Measurements from ENCODE around the gene PARM1.

PARM1 gene

GRCh38 chr4:75053352-75053751, 120.4 kb downstream of the PARM1 start:
- Histone ChIP-seq H3K36me3 (ENCODE audit: low read length) (no peaks in the 10 kb centered on the region), H3K9me2 (replicated peaks; ENCODE audit: insufficient read depth, low read length) (no peaks in the 10 kb centered on the region), H3K27ac (ENCODE audit: low read depth, low read length) (no peak overlapping the region), H3K9me3 (ENCODE audit: insufficient read depth, low read length) (no peaks in the 10 kb centered on the region), H3K9ac (ENCODE audit: low read length) (no peak overlapping the region), H3K4me3 (ENCODE audit: insufficient read depth, low read length, poor library complexity, severe bottlenecking) (no peak overlapping the region), H3K79me2 (ENCODE audit: insufficient read depth, low read length) (no peaks in the 10 kb centered on the region), H2AFZ (ENCODE audit: low read depth, low read length, severe bottlenecking) (no peak overlapping the region), H4K20me1 (ENCODE audit: low read depth, low read length) (no peaks in the 10 kb centered on the region), H3K4me2 (ENCODE audit: low read depth, low read length, poor library complexity, severe bottlenecking) (no peak overlapping the region), H3K27me3 (ENCODE audit: low read length) (no peaks in the 10 kb centered on the region), H3F3A (ENCODE audit: insufficient read depth) (no peaks in the 10 kb centered on the region)
- TF ChIP-seq CTCF (IDR thresholded peaks at IDR 0.05; ENCODE audit: insufficient read depth, low read length, poor library complexity, severe bottlenecking), result no peak

- Histone ChIP-seq H3K4me2 (ENCODE audit: low read depth, low read length, poor library complexity, severe bottlenecking) (no peak overlapping the region), H2AFZ (ENCODE audit: low read depth, low read length, severe bottlenecking) (no peak overlapping the region), H3K9ac (ENCODE audit: low read length) (no peak overlapping the region), H3K27ac (ENCODE audit: low read depth, low read length) (no peak overlapping the region), H3K4me3 (ENCODE audit: insufficient read depth, low read length, poor library complexity, severe bottlenecking) (no peak overlapping the region), H4K20me1 (ENCODE audit: low read depth, low read length) (no peaks in the 10 kb centered on the region), H3K36me3 (ENCODE audit: low read length) (no peaks in the 10 kb centered on the region), H3K79me2 (ENCODE audit: insufficient read depth, low read length) (no peaks in the 10 kb centered on the region), H3K9me2 (replicated peaks; ENCODE audit: insufficient read depth, low read length) (no peaks in the 10 kb centered on the region), H3K9me3 (ENCODE audit: insufficient read depth, low read length) (no peaks in the 10 kb centered on the region), H3F3A (ENCODE audit: insufficient read depth) (no peaks in the 10 kb centered on the region), H3K27me3 (ENCODE audit: low read length) (no peaks in the 10 kb centered on the region)
- no peak for TF ChIP-seq EZH2phosphoT487 (conservative IDR thresholded peaks at IDR 0.05; ENCODE audit: low read length)
- no peak for TF ChIP-seq CTCF (IDR thresholded peaks at IDR 0.05; ENCODE audit: insufficient read depth, low read length, poor library complexity, severe bottlenecking)
Measured at GRCh38 chr4:75054078-75054477, 121.2 kb downstream of the PARM1 start.

- Histone ChIP-seq H3K27ac (ENCODE audit: low read depth, low read length) (no peak overlapping the region), H3K36me3 (ENCODE audit: low read length) (no peaks in the 10 kb centered on the region), H3K27me3 (ENCODE audit: low read length) (no peaks in the 10 kb centered on the region), H3K9me3 (ENCODE audit: insufficient read depth, low read length) (no peaks in the 10 kb centered on the region), H2AFZ (ENCODE audit: low read depth, low read length, severe bottlenecking) (no peak overlapping the region), H3K9me2 (replicated peaks; ENCODE audit: insufficient read depth, low read length) (no peaks in the 10 kb centered on the region), H4K20me1 (ENCODE audit: low read depth, low read length) (no peaks in the 10 kb centered on the region), H3K79me2 (ENCODE audit: insufficient read depth, low read length) (no peaks in the 10 kb centered on the region), H3K4me3 (ENCODE audit: insufficient read depth, low read length, poor library complexity, severe bottlenecking) (no peak overlapping the region), H3K9ac (ENCODE audit: low read length) (no peak overlapping the region), H3F3A (ENCODE audit: insufficient read depth) (no peaks in the 10 kb centered on the region), H3K4me2 (ENCODE audit: low read depth, low read length, poor library complexity, severe bottlenecking) (no peak overlapping the region)
- no peak for TF ChIP-seq EZH2phosphoT487 (conservative IDR thresholded peaks at IDR 0.05; ENCODE audit: low read length)
- TF ChIP-seq CTCF (IDR thresholded peaks at IDR 0.05; ENCODE audit: insufficient read depth, low read length, poor library complexity, severe bottlenecking), result no peak
Measured at GRCh38 chr4:75056277-75056676, 123.4 kb downstream of the PARM1 start.

GRCh38 chr4:75057369-75057768, 124.5 kb downstream of the PARM1 start:
- H3K79me2 ChIP-seq (ENCODE audit: insufficient read depth, low read length), result no peaks in the 10 kb centered on the region
- H3K9me3 ChIP-seq (ENCODE audit: insufficient read depth, low read length), result no peaks in the 10 kb centered on the region
- no peak overlapping the region for H3K4me2 ChIP-seq (ENCODE audit: low read depth, low read length, poor library complexity, severe bottlenecking)
- no peaks in the 10 kb centered on the region for H3K36me3 ChIP-seq (ENCODE audit: low read length)
- H3K9me2 ChIP-seq (replicated peaks; ENCODE audit: insufficient read depth, low read length), result no peaks in the 10 kb centered on the region
- H4K20me1 ChIP-seq (ENCODE audit: low read depth, low read length), result no peaks in the 10 kb centered on the region
- no peaks in the 10 kb centered on the region for H3K27me3 ChIP-seq (ENCODE audit: low read length)
- no peak overlapping the region for H3K4me3 ChIP-seq (ENCODE audit: insufficient read depth, low read length, poor library complexity, severe bottlenecking)
- no peak overlapping the region for H3K9ac ChIP-seq (ENCODE audit: low read length)
- H3F3A ChIP-seq (ENCODE audit: insufficient read depth), result no peaks in the 10 kb centered on the region
- H3K27ac ChIP-seq (ENCODE audit: low read depth, low read length), result no peak overlapping the region
- no peak overlapping the region for H2AFZ ChIP-seq (ENCODE audit: low read depth, low read length, severe bottlenecking)
- TF ChIP-seq CTCF (IDR thresholded peaks at IDR 0.05; ENCODE audit: insufficient read depth, low read length, poor library complexity, severe bottlenecking) (no peak), EZH2phosphoT487 (conservative IDR thresholded peaks at IDR 0.05; ENCODE audit: low read length) (no peak)

Measured in SU-DHL-6 (cell line).